Uterus (tissue), 4 donors: ENCODE results near the gene KLF13. TPM values are rescaled to one million over a fixed set of nuclear protein-coding genes. Genes with fewer than 3 reads are reported as not detected.
"Not testable (repeated sequence)": the region's sequence is repeated elsewhere in the genome, so short reads cannot be mapped to it uniquely, and the experiment has no call there.

Experiments
- DNase-seq, 2 donors: peaks; one replicate each; pipeline ENCODE4 v3.0.0-alpha.2; 2019 to 2020
- H3K27ac ChIP-seq, 2 donors: fragments of 200-600 bp; sonication (generic); 1 replicate in 1 of 2; 2 replicates in 1 of 2; pipeline ENCODE4 v1.5.1; 2016 to 2018
- H3K27me3 ChIP-seq, 2 donors: fragments of 200-600 bp; sonication (generic); one replicate each; pipeline ENCODE4 v1.5.1; 2018 to 2019; ENCODE audit warnings: control low read depth in 1 of 2
- H3K36me3 ChIP-seq, 2 donors: fragments of 200-600 bp; sonication (generic); one replicate each; pipeline ENCODE4 v1.5.1; 2019; ENCODE audit warnings: control low read depth in 1 of 2
- H3K4me1 ChIP-seq, 2 donors: fragments of 200-600 bp; sonication (generic); one replicate each; pipeline ENCODE4 v1.5.1; 2018 to 2019; ENCODE audit warnings: control low read depth in 1 of 2
- H3K4me3 ChIP-seq, 2 donors: fragments of 200-600 bp; sonication (generic); 1 replicate in 1 of 2; 2 replicates in 1 of 2; pipeline ENCODE4 v1.5.1; 2018 to 2019; ENCODE audit warnings: mild to moderate bottlenecking in 1 of 2
- H3K9me3 ChIP-seq, 2 donors: fragments of 200-600 bp; sonication (generic); one replicate each; pipeline ENCODE4 v1.5.1; 2019; ENCODE audit warnings: control low read depth in 1 of 2
- CTCF ChIP-seq, 4 experiments: fragments of 200-600 bp in 2 of 4; fragments of 450-650 bp in 2 of 4; sonication (generic) in 2 of 4; IDR thresholded peaks; one replicate each; pipeline ENCODE4 v1.5.1; 2016 to 2019; ENCODE audit warnings: antibody characterized with exemption in 4 of 4, mild to moderate bottlenecking in 2 of 4, moderate library complexity in 1 of 4
- POLR2A ChIP-seq, 2 donors: fragments of 450-650 bp; IDR thresholded peaks; one replicate each; pipeline ENCODE4 v1.6.1; 2016; ENCODE audit warnings: antibody characterized with exemption in 2 of 2, mild to moderate bottlenecking in 1 of 2, moderate library complexity in 1 of 2
- intact Hi-C: fragments of 100-400 bp; cut with DNase I; formaldehyde crosslinking; loops from one replicate; pipeline ENCODE4 v1.15.1; 2023; ENCODE audit warnings: low total_unique reads
- total RNA-seq, 4 donors: library from RNA; depleted of rRNA in 3 of 4; stranded (reverse); fragments of >200 nt in 3 of 4; gene quantifications; one replicate each; pipeline versions ENCODE4 v1.1.0 to v1.2.4, GENCODE V29; 2014 to 2023
- donor health status: DM: yes; HTN: yes; CAD: no.

The KLF13 gene
- total RNA-seq, 4 donors from 2014 or later = 20.2 to 58.8 (median 25.7) TPM

DNA sequence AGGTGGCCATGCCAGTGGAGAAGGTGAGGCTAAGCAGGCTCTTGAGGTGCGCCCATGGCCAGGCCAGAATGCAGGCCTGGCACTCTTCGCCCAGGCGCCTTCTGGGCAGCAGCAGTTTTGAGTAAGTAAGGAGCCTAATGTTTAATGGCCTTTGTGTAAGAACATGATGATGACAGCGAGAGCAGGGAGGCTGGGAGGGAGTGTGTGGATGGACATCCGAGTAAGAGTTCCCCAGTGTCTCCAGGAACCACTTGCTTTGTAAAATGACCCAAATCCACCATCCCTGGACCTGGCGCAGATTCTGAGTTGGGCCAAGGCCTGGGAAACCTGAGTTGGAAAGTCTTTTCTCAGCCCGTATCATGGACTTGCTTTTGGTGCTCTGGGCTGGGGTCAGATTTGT, 24.1 kb downstream of the KLF13 start:
- no peak for DNase-seq
- Histone ChIP-seq H3K27me3 (no peaks in the 10 kb centered on the region), H3K4me3 (no peak overlapping the region), H3K36me3 (no peaks in the 10 kb centered on the region), H3K9me3 (no peaks in the 10 kb centered on the region), H3K4me1 (peaks cover 9 to 23% of the 10 kb centered on the region in 2 donors), H3K27ac (no peak overlapping the region)
- no peak for TF ChIP-seq CTCF (IDR thresholded peaks at IDR 0.05)
- no peak for TF ChIP-seq POLR2A (IDR thresholded peaks at IDR 0.05)
- intact Hi-C loops = no loop called here

GRCh38 chr15:31352339-31352751, 25.7 kb downstream of the KLF13 start:
- DNase-seq = no peak
- Histone ChIP-seq H3K27me3 (no peaks in the 10 kb centered on the region), H3K4me1 (peaks cover 9 to 23% of the 10 kb centered on the region in 2 donors), H3K9me3 (no peaks in the 10 kb centered on the region), H3K4me3 (no peak overlapping the region), H3K36me3 (no peaks in the 10 kb centered on the region), H3K27ac (peak overlapping the region; percentile 78 to 82)
- intact Hi-C loops = no loop called here
- TF ChIP-seq POLR2A (IDR thresholded peaks at IDR 0.05) (no peak), CTCF (IDR thresholded peaks at IDR 0.05) (no peak)

DNA sequence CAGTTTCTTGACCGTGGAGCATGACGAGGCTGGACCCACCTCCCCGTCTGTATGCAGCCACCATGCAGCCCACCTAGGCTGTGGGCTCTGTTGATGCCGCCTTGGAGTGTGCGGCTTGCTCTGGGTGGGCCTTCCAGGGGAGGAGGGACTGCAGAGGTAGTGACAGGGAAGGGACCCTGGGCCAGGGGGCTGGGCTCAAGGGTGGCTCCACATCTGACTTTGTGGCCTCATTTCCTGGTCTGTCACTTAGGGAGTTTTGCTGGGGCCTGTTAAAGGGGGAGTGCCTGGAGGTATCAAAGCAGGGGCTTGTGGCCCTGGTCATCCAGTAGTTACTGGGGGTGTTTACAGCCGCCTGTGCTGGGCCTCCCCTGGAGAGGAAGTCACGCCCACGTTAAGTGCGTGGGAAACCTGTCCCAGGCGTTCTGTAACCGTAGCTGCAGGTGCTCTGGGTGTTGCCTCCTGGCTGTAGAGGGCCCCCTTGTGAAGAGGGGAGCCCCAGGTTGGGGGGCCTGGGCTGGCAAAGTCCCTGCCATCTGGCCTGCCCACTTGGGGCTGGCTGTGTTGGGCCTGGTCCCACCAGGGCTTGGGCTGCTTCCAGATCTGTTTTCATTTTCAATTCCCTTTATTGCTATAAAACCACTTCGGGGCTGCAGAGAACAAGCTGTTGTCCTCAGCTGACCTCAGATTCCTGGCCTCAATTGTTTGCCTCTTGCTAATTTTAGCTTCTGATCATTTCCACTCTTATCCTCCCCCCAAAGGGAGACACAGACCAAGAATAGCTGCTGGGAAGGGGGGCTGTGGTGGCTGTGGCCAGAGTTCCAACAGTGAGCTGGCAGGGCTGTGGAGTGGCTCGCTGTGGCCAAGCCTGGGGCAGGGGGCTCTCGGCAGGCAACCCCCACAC, 26.5 kb downstream of the KLF13 start:
- Histone ChIP-seq H3K27me3 (no peaks in the 10 kb centered on the region), H3K36me3 (no peaks in the 10 kb centered on the region), H3K4me3 (no peak overlapping the region), H3K9me3 (no peaks in the 10 kb centered on the region), H3K4me1 (peaks cover 9 to 23% of the 10 kb centered on the region in 2 donors), H3K27ac (peak overlapping the region; percentile 78 to 82)
- intact Hi-C loops = no loop called here
- peak; percentile 49 to 62 for DNase-seq
- no peak for TF ChIP-seq POLR2A (IDR thresholded peaks at IDR 0.05)
- no peak for TF ChIP-seq CTCF (IDR thresholded peaks at IDR 0.05)

- intact Hi-C loops = no loop called here
- Histone ChIP-seq H3K4me1 (peaks cover 9 to 23% of the 10 kb centered on the region in 2 donors), H3K27me3 (no peaks in the 10 kb centered on the region), H3K27ac (peak overlapping the region; percentile 78 to 82), H3K36me3 (no peaks in the 10 kb centered on the region), H3K4me3 (no peak overlapping the region), H3K9me3 (no peaks in the 10 kb centered on the region)
- peak in 1 of 2 donors; percentile 44 for DNase-seq
- TF ChIP-seq CTCF (IDR thresholded peaks at IDR 0.05) (no peak), POLR2A (IDR thresholded peaks at IDR 0.05) (no peak)
Observed at GRCh38 chr15:31353931-31354330, 27.3 kb downstream of the KLF13 start.

- H3K36me3 ChIP-seq, intact Hi-C loops, DNase-seq, H3K9me3 ChIP-seq, H3K27me3 ChIP-seq, H3K4me3 ChIP-seq: not testable (repeated sequence)
- Histone ChIP-seq H3K4me1 (peaks cover 9 to 26% of the 10 kb centered on the region in 2 donors), H3K27ac (peak overlapping the region in 1 of 2 donors; percentile 82)
Observed at GRCh38 chr15:31356097-31356496, 29.5 kb downstream of the KLF13 start.
